ENCODE results near the gene PSORS1C2.

The PSORS1C2 gene

DNA sequence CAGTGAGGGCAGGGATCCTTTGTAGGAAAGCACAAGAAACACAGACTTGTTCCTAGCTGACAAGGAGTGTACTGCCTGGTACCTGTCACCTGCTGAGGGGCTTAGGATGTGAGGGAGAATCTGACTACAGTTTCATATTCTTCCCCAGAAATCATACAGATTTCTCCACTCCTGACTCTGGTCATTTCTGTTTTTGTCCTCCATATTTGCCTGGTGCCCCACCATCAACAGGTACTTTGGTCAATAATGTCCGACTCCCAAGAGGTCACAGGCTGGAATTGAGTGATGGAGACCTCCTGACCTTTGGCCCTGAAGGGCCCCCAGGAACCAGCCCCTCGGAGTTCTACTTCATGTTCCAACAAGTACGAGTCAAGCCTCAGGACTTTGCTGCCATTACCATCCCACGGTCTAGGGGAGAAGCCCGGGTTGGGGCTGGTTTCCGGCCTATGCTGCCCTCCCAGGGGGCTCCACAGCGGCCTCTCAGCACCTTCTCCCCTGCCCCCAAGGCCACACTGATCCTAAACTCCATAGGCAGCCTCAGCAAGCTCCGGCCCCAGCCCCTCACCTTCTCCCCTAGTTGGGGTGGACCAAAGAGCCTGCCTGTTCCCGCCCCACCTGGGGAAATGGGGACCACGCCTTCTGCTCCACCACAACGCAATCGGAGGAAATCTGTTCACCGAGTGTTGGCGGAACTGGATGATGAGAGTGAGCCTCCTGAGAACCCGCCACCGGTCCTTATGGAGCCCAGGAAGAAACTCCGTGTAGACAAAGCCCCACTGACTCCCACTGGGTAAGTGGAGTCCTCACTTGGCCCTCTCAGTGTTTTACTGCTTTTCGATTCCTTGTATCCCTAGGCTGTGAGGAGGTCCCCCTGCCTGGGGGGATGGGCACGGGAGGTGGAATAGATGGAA lies 22.6 kb upstream of the PSORS1C2 start:
- no peak for TF ChIP-seq POLR2A (IDR thresholded peaks at IDR 0.05; ENCODE audit: low read depth, low read length)
- no peak for DNase-seq (ENCODE audit: insufficient read length, low spot score)
- FAIRE-seq, result no peak

DNA sequence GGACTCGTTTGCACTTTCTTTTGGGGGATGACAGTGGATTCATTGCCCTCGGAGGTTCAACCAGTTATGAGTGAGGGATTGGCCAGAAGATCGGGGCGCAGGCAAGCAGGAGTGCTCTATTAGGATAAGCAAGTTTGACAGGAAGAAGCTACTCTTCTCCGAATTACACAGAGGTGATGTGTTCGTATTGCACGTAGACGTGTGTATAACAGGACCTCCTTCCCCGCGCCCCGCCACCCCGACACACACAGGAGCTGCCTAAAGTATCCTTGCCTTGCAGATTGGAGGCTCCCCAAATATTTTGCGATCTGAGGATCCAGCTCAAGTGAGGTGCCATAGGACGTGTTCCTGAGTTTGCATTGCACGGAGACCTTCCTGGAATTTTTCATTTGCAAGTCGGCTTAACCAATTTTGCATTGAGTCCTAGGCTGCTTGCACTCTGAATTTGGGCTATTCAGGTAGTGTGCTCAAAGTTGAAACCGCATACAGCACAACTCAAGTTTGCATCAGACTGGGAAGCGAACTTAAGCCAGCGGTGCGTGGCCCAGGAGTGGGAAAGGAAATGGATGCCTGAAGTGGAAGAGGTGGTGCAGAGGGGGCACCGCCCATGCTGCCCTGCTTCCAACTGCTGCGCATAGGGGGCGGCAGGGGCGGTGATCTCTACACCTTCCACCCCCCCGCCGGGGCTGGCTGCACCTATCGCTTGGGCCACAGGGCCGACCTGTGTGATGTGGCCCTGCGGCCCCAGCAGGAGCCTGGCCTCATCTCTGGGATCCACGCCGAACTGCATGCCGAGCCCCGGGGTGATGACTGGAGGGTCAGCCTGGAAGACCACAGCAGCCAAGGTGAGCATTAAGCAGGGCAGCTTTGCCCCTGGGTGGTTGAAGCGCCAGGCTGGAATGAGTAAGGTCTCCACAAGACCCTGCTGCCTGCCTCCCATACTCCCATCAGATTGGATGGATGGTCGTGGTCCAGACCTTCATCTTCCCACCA lies 20.3 kb upstream of the PSORS1C2 start:
- DNase-seq (ENCODE audit: insufficient read length, low spot score), result peak; percentile 44
- no peak for FAIRE-seq
- no peak for TF ChIP-seq POLR2A (IDR thresholded peaks at IDR 0.05; ENCODE audit: low read depth, low read length)

DNA sequence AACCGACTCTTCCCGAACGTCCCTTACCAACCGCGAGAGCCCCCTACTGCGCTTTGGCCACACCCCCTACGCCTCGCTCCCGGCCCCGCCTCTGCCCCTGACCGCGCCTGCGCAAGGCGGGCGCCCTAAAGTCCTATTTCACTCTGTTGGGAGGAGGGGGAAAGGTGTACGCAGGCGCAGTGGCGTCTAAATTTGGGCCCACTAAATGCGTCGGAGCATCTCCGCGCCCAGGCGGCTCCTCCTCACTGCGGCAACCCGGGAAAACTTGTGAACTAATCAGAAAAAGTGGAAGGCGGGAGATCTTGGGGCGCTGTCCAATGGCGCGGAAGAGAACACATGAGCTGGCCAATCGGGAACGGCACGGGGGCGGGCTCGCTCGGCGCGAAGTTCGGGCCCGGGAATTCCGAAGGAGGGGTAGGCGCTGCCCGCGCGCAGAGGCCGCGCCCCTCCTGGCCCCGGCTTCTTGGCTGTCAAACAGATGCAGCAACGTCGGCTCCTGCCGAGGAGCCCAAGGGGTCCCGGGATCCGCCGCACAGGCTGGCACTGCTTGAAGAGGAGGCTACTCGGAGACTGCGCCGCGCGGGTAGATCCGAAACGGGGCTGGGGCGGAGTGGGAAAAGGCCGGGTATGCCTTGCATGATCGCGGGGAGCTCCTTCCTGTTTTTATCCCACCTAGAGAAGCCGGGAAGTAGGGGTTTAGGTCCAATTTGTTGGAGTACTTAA lies 19.4 kb upstream of the PSORS1C2 start, which contains the start of gene TCF19:
TCF19 (plus strand) TSS at position 450 of the 723 bp plus-strand sequence. CDS start 881 bp downstream, outside the sequence.
- peak; percentile 97 for DNase-seq (ENCODE audit: insufficient read length, low spot score)
- FAIRE-seq, result peak; percentile 84
- peak; percentile 59 for TF ChIP-seq POLR2A (IDR thresholded peaks at IDR 0.05; ENCODE audit: low read depth, low read length)

DNA sequence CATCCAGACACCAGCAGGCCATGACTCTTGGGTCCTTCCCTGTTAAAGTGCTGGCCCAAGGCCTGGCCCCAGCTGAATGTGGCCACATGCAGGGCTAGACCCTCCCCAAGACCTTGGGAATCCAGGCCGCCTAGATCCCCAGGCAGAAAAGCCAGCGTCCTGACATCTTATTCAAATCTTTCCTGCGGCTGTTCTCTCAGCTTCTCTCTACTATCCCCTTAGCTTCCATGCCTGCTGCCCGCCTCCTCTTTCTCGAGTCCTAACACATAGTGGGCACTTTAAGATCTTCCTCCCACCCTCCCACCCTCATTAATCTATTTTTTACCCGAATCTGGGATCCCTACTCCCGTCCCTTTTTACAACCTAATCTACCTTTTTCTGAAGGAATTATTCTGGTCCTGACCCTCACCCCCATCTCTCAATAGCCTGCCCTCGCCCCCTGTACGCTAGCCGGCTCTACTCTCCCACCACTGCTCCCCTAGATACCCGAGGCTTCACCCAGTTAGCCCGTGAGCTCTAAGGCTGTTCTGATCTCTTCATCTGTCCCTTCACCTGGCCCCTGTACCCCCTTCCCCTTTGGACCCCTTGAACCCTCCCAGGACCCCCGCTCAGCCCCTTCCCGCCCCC lies 18.8 kb upstream of the PSORS1C2 start, which contains the start of gene CCHCR1:
CCHCR1 (minus strand) TSS at position 290 of the 627 bp plus-strand sequence; CDS start at position 88, 202 bp downstream.
- no peak for TF ChIP-seq POLR2A (IDR thresholded peaks at IDR 0.05; ENCODE audit: low read depth, low read length)
- FAIRE-seq (no peak), DNase-seq (ENCODE audit: insufficient read length, low spot score) (no peak)

DNA sequence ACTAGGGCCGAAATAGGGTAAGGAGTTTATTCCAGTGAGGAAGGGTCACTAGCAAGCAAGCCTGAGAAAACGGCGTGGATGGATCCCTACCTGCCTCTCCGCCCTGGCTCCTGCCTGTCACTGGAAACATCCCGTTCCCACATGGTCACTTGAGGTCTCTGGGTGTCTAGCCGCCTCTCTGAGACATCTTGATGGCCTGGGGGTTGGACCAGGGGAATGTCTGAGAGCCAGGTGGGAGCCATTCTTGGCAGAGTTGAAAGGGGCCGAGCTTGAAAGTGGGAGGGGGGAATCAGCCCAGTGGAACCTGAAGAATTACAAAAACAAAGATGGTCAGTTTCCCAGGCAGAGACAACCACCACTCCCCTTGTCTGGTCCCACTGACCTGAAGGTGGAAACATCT lies 17.8 kb upstream of the PSORS1C2 start:
- FAIRE-seq (no peak), DNase-seq (ENCODE audit: insufficient read length, low spot score) (no peak)
- no peak for TF ChIP-seq POLR2A (IDR thresholded peaks at IDR 0.05; ENCODE audit: low read depth, low read length)

DNA sequence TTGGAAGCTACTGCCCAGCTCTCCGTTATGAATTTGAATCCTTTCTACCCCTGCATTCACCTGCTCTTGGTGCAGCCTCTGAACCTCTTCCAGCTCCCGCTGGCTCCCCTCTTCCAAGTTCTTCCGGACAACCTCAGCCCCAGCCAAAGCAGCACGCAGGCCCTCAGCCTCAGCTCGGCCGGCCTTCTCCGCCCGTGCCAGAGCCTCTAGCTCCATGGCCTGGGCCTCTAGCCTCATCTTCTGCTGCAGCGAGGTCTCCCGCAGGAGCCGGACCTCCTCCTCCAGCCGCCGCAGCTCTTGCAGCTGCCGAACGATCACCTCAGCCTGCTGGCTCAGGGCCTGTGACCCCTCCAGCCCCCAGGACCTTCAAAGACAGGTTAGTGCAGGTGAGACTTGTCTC lies 15.6 kb upstream of the PSORS1C2 start:
- FAIRE-seq (no peak), DNase-seq (ENCODE audit: insufficient read length, low spot score) (no peak)
- TF ChIP-seq POLR2A (IDR thresholded peaks at IDR 0.05; ENCODE audit: low read depth, low read length), result no peak

DNA sequence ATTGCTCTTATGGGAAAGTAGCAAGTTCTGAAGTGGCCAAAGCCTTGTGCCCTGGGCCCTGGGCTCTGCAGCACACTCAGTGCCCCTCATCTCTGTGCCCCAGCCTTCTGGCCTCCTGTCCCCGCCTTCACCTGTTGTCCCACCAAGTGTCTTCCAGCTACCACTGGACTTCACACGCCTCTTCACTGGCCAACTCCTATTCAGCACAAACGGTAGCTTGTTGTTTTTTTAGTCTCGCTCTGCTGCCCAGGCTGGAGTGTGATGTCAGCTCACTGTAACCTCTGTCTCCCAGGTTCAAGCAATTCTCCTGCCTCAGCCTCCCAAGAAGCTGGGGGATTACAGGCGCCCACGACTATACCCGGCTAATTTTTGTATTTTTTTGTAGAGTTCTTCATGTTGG lies 13.9 kb upstream of the PSORS1C2 start:
- no peak for DNase-seq (ENCODE audit: insufficient read length, low spot score)
- no peak for FAIRE-seq
- no peak for TF ChIP-seq POLR2A (IDR thresholded peaks at IDR 0.05; ENCODE audit: low read depth, low read length)

DNA sequence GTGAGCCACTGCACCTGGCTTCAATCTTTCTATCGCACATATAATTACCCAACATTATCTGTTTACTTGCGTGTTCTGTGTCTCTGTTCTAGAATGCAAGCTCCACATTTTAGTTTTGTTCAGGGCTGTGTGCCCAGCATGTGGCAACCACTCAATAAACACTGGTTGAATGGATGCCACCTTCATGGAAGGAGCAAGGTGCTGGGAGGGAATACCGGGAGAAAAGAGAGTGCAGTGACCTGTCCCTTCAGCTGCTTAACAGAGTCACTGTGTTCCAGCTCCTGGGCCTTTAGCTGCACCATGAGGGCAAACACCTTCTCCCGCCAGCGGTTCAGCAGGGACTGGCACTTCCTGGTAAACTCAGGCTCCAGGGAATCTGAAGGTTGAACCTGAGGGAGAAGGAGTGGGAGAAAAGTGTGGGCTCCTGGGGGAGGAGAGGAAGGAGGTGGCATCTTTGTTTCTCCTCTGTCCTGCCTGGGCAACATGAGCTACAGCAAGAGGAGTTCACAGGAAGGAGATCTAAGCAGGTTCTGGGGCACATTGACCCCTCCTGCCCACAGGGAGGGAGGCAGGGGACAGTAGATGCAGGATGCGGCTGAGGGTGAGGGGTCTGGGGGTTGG lies 11.1 kb upstream of the PSORS1C2 start:
- no peak for FAIRE-seq
- no peak for DNase-seq (ENCODE audit: insufficient read length, low spot score)
- TF ChIP-seq POLR2A (IDR thresholded peaks at IDR 0.05; ENCODE audit: low read depth, low read length), result no peak

DNA sequence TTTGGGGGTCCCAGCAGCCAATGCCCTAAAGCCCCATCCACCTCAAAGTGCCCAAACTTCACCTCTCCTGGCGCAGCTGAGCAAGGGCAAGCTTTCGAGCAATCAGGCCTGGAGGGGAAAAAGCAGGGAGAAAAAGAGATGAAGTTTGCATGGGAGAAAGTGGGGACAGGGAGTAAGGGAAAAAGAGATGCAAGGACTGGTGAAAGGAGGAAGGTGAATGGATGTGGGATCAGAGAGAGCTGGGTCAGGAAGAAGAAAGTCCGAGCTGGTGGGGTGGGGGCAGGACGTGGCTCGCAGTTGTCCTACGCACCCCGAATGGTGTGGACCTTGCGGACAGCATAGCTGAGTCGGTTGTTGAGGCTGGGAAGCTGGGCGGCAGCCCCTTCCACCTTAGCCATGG lies 6.5 kb upstream of the PSORS1C2 start:
- no peak for DNase-seq (ENCODE audit: insufficient read length, low spot score)
- no peak for FAIRE-seq
- TF ChIP-seq POLR2A (IDR thresholded peaks at IDR 0.05; ENCODE audit: low read depth, low read length), result no peak

DNA sequence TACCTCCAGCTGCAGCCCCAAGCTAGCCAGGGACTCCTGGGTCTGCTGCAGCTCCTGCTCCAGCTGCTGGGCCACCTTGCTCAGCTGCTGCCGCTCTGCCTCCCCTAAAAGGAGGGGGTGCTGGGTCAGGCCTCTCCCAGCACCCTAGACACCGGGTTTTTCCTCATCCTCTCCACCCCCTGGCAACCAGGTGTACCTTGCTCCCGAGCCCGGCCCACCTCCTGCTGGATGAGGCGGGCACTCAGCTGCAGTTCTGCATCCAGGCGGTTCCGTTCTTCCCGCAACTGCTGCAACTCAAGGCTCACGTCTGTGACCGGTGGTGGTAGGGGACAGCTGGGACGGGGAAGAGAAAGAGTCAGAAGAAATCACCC lies 6.1 kb upstream of the PSORS1C2 start:
- no peak for TF ChIP-seq POLR2A (IDR thresholded peaks at IDR 0.05; ENCODE audit: low read depth, low read length)
- DNase-seq (ENCODE audit: insufficient read length, low spot score), result no peak
- FAIRE-seq, result no peak

DNA sequence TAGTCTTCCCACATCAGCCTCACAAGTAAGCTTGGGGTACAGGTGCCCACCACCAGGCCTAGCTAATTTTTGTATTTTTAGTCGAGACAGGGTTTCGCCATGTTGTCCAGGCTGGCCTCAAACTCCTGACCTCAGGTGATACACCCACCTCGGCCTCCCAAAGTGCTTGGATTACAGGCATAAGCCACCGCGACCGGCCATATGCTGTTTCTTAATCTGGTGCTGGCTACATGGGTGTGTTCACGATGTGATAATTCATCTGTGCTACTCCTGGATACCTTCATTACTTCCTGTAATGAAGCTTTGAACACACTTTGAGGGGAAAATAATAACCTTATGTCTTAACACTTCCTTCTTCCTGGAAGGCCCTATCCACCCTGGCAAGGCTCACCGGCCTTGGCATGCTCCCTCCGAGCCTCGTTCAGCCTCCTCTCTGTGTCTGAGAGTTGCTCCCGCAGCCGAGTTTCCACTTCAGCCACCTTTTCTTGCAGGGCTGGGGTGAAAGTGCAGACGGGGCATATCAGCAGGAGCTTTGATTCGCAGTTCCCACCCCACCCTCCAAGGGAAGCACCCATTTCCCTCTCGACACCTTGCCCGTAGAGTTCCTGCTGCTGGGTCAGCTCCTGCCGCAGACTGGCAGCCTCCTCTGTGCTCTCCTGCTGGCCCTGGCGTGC lies 5.6 kb upstream of the PSORS1C2 start:
- no peak for FAIRE-seq
- TF ChIP-seq POLR2A (IDR thresholded peaks at IDR 0.05; ENCODE audit: low read depth, low read length), result no peak
- DNase-seq (ENCODE audit: insufficient read length, low spot score), result no peak

DNA sequence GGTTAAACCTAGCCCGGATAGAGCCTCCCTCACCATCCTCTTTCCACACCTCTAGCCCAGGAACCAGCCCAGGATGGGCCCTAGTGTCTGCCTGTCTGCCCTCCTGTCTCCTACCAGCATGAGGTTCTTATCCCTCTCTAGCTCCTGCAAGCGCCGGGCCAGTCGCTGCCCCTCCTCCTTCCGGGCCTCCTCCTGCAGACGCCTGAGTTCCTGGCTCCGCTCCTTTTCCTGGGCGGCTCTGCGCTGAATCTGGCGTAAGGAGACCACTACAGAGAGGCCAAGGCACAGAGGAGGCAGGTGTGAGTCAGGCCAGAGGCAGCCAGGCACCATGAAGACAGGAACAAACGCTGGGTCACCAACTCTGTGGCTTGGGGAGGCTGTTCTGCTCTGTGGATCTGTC lies 4.3 kb upstream of the PSORS1C2 start:
- FAIRE-seq (no peak), DNase-seq (ENCODE audit: insufficient read length, low spot score) (peak; percentile 46)

More for the DNA sequence above, 4.3 kb upstream of the PSORS1C2 start:
- TF ChIP-seq POLR2A (IDR thresholded peaks at IDR 0.05; ENCODE audit: low read depth, low read length), result no peak
